ENCODE measurements around the gene TIMM22.
"Not testable (repeated sequence)": the region's sequence is repeated elsewhere in the genome, so short reads cannot be mapped to it uniquely, and the experiment has no call there.

DNA sequence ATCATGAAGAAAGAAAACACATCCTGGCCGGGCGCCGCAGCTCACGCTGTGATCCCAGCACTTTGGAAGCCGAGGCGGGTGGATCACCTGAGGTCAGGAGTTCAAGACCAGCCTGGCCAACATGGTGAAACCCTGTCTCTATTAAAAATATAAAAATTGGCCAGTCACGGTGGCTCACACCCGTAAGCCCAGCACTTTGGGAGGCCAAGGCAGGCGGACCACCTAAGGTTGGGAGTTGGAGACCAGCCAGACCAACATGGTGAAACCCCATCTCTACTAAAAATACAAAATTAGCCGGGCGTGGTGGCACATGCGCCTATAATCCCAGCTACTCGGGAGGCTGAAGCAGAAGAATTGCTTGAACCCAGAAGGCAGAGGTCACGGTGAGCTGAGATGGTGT, 25.1 kb upstream of the TIMM22 start:
- TF ChIP-seq ZNF274 (IDR thresholded peaks at IDR 0.05; ENCODE audit: low read depth, low read length); YY1 (IDR thresholded peaks at IDR 0.05; ENCODE audit: insufficient read depth, insufficient read length); SUZ12 (IDR thresholded peaks at IDR 0.05; ENCODE audit: extremely low read depth, insufficient read depth, insufficient read length): not testable (repeated sequence)

All from NT2/D1 (cell line).